Uterus (tissue), 2 donors: Measurements from ENCODE around the gene GYS1.

Source experiments
- POLR2A ChIP-seq, 2 donors: fragments of 450-650 bp; IDR thresholded peaks; one replicate each; pipeline ENCODE4 v1.6.1; 2016; ENCODE audit warnings: antibody characterized with exemption in 2 of 2, mild to moderate bottlenecking in 1 of 2, moderate library complexity in 1 of 2
- TF ChIP-seq, protein P1 (sequence below), 4 experiments: fragments of 200-600 bp in 2 of 4; fragments of 450-650 bp in 2 of 4; sonication (generic) in 2 of 4; IDR thresholded peaks; one replicate each; pipeline ENCODE4 v1.5.1; 2016 to 2019; ENCODE audit warnings: antibody characterized with exemption in 4 of 4, mild to moderate bottlenecking in 2 of 4, moderate library complexity in 1 of 4

GRCh38 chr19:48958006-48958405, 35.1 kb downstream of the GYS1 start:
- no peak for TF ChIP-seq POLR2A (IDR thresholded peaks at IDR 0.05)
- TF ChIP-seq, protein P1, sequence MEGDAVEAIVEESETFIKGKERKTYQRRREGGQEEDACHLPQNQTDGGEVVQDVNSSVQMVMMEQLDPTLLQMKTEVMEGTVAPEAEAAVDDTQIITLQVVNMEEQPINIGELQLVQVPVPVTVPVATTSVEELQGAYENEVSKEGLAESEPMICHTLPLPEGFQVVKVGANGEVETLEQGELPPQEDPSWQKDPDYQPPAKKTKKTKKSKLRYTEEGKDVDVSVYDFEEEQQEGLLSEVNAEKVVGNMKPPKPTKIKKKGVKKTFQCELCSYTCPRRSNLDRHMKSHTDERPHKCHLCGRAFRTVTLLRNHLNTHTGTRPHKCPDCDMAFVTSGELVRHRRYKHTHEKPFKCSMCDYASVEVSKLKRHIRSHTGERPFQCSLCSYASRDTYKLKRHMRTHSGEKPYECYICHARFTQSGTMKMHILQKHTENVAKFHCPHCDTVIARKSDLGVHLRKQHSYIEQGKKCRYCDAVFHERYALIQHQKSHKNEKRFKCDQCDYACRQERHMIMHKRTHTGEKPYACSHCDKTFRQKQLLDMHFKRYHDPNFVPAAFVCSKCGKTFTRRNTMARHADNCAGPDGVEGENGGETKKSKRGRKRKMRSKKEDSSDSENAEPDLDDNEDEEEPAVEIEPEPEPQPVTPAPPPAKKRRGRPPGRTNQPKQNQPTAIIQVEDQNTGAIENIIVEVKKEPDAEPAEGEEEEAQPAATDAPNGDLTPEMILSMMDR (IDR thresholded peaks at IDR 0.05) = no peak
